Stimulated activated CD8-positive, alpha-beta memory T cell treated with anti-CD3 and anti-CD28 coated beads, Interleukin-12 subunit alpha, Interleukin-12 subunit beta, amount 100 ng/mL, for 24 hours (primary cell): ENCODE results near the gene SRMS.
A peak's percentile ranks its signal among the peaks of the same experiment; 100 is the strongest.

Experiments used
- DNase-seq: peaks from one replicate; pipeline ENCODE4 v3.0.0-alpha.2; 2020; ENCODE audit errors: extremely low read depth

The SRMS gene

GRCh38 chr20:63547725-63548480 is at the start of gene SRMS:
TSS of gene SRMS (minus strand) at chr20:63547749. CDS start at chr20:63547463, 286 bp downstream.
- DNase-seq: no peak

- no peak for DNase-seq
Observed at GRCh38 chr20:63596423-63596822, 48.9 kb upstream of the SRMS start.

GRCh38 chr20:63595416-63596127 is 48.0 kb upstream of the SRMS start:
- DNase-seq: no peak

- no peak for DNase-seq
Observed at GRCh38 chr20:63594043-63594561, 46.6 kb upstream of the SRMS start.

- no peak for DNase-seq
Observed at GRCh38 chr20:63592661-63593060, 45.1 kb upstream of the SRMS start.

- no peak for DNase-seq
Observed at GRCh38 chr20:63591786-63592355, 44.3 kb upstream of the SRMS start.

GRCh38 chr20:63591147-63591533 is 43.6 kb upstream of the SRMS start:
- DNase-seq: no peak

- no peak for DNase-seq
Observed at GRCh38 chr20:63590218-63591146, 42.9 kb upstream of the SRMS start.

- DNase-seq: no peak
Observed at GRCh38 chr20:63589261-63590217, 42.0 kb upstream of the SRMS start.

- DNase-seq: no peak
Observed at GRCh38 chr20:63588641-63589041, 41.1 kb upstream of the SRMS start.

- DNase-seq: no peak
Observed at GRCh38 chr20:63587776-63588591, 40.4 kb upstream of the SRMS start.

GRCh38 chr20:63587256-63587655 is 39.7 kb upstream of the SRMS start:
- DNase-seq: no peak

- no peak for DNase-seq
Observed at GRCh38 chr20:63586797-63587196, 39.2 kb upstream of the SRMS start.

- no peak for DNase-seq
Observed at GRCh38 chr20:63585616-63586565, 38.3 kb upstream of the SRMS start.

GRCh38 chr20:63582382-63583063 is 35.0 kb upstream of the SRMS start:
- DNase-seq: no peak

- DNase-seq: peak; percentile 34
Observed at GRCh38 chr20:63580796-63581461, 33.4 kb upstream of the SRMS start.

GRCh38 chr20:63579017-63579694 is 31.6 kb upstream of the SRMS start:
- DNase-seq: no peak
